Upper lobe of right lung (tissue), 1 donor: ENCODE measurements around the gene CAPN9. TPM values are rescaled to one million over a fixed set of nuclear protein-coding genes. Genes with fewer than 3 reads are reported as not detected.

ENCODE experiments used
- ATAC-seq: fragments of 200-7000 bp; cut with Tn5 transposase; one replicate; pipeline ENCODE4 v1.9.1; 2020; ENCODE audit warnings: mild to moderate bottlenecking, moderate library complexity
- DNase-seq: peaks from one replicate; pipeline ENCODE4 v3.0.0-alpha.2; 2020
- H3K27ac ChIP-seq: fragments of 200-600 bp; one replicate; pipeline ENCODE4 v1.8.0; 2022
- H3K27me3 ChIP-seq: fragments of 200-600 bp; one replicate; pipeline ENCODE4 v1.8.0; 2022; ENCODE audit warnings: mild to moderate bottlenecking
- H3K36me3 ChIP-seq: fragments of 200-600 bp; one replicate; pipeline ENCODE4 v1.8.0; 2022
- H3K4me1 ChIP-seq: fragments of 200-600 bp; one replicate; pipeline ENCODE4 v1.8.0; 2022
- H3K4me3 ChIP-seq: fragments of 200-600 bp; one replicate; pipeline ENCODE4 v1.8.0; 2022; ENCODE audit warnings: mild to moderate bottlenecking
- H3K9me3 ChIP-seq: fragments of 200-600 bp; one replicate; pipeline ENCODE4 v1.8.0; 2022
- intact Hi-C: fragments of 100-400 bp; cut with DNase I; formaldehyde crosslinking; loops from one replicate; pipeline ENCODE4 v1.11.0; 2022
- total RNA-seq: library from RNA; stranded (reverse); fragmentation: NEBNext Ultra II Directional; extraction: Animal tissue kit (Norgen Biotek cat#: 25700); gene quantifications from one replicate; pipeline ENCODE4 v1.2.1, GENCODE V29; 2021
- TF ChIP-seq, protein P1 (sequence below): fragments of 200-600 bp; IDR thresholded peaks from one replicate; pipeline ENCODE4 v1.8.0; 2022; ENCODE audit warnings: antibody characterized with exemption
- donor health status: DM: no; HTN: yes; CAD: no; lungs with severe emphysema.

The CAPN9 gene
- total RNA-seq, 1 donor from 2014 or later = 21.8 TPM

DNA sequence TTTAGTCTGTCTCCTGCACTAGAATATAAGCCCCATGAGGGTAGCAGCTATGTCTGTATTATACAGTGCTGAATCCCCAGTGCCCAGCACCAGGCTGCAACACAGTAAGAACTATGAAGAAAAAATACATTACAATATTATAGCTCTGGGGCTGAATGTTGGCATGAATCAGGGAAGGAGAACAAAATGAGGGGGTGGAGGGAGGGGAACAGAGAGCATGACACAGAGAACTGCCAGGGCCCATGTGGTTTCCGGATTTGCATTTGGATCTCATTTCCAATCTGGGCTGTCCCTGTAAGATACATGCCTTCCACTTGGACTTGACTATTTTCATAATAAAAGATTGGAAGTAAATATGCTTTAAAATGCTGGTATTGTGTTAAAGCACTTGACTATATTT lies 85.3 kb downstream of the CAPN9 start:
- H3K4me3 ChIP-seq = no peak overlapping the region
- H3K36me3 ChIP-seq = peaks cover 11% of the 10 kb centered on the region
- intact Hi-C loops = no loop called here
- ATAC-seq = no peak
- no peaks in the 10 kb centered on the region for H3K27me3 ChIP-seq
- H3K27ac ChIP-seq = no peak overlapping the region
- DNase-seq = no peak
- H3K9me3 ChIP-seq = no peaks in the 10 kb centered on the region
- TF ChIP-seq, protein P1, sequence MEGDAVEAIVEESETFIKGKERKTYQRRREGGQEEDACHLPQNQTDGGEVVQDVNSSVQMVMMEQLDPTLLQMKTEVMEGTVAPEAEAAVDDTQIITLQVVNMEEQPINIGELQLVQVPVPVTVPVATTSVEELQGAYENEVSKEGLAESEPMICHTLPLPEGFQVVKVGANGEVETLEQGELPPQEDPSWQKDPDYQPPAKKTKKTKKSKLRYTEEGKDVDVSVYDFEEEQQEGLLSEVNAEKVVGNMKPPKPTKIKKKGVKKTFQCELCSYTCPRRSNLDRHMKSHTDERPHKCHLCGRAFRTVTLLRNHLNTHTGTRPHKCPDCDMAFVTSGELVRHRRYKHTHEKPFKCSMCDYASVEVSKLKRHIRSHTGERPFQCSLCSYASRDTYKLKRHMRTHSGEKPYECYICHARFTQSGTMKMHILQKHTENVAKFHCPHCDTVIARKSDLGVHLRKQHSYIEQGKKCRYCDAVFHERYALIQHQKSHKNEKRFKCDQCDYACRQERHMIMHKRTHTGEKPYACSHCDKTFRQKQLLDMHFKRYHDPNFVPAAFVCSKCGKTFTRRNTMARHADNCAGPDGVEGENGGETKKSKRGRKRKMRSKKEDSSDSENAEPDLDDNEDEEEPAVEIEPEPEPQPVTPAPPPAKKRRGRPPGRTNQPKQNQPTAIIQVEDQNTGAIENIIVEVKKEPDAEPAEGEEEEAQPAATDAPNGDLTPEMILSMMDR = no peak
- peaks cover 5% of the 10 kb centered on the region for H3K4me1 ChIP-seq

DNA sequence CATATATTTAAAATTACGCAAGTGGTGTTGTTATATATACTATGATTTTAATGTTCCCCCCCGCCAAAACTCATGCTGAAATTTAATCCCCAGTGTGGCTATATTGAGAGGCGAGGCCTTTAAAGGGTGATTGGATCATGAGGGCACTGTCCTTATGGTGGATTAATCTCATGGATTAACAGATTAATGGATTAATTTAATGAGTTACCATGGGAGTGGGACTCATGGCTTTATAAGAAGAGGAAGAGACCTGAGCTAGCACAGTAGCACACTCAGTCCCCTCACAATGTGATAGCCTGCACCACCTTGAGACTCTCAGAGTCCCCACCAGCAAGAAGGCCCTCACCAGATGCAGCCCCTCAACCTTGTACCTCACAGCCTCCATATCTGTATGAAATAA lies 86.3 kb downstream of the CAPN9 start:
- peaks cover 21% of the 10 kb centered on the region for H3K36me3 ChIP-seq
- TF ChIP-seq, protein P1 = no peak
- H3K27me3 ChIP-seq = no peaks in the 10 kb centered on the region
- H3K27ac ChIP-seq = no peak overlapping the region
- DNase-seq = no peak
- H3K4me1 ChIP-seq = peaks cover 5% of the 10 kb centered on the region
- no peaks in the 10 kb centered on the region for H3K9me3 ChIP-seq
- no peak overlapping the region for H3K4me3 ChIP-seq
- intact Hi-C loops = no loop called here
- no peak for ATAC-seq

DNA sequence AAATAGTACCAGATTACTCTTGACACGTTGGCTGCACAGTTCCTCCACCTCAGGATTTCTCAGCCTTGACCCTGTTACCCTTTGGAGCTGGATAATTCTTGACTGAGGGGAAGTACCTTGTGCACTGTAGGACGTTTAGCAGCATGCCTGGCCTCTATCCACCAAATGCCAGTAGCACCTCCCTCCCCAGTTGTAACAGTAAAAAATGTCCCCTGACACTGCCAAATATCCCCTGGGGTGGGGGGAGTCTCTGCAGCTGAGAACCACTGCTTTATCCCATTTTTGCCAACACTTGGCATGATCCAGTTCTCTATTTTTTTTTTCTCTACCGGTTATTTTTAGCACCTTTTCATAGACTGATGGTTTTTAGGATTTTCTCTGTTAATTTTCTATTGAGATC lies 87.1 kb downstream of the CAPN9 start:
- DNase-seq = no peak
- H3K4me1 ChIP-seq = peaks cover 5% of the 10 kb centered on the region
- no peak overlapping the region for H3K27ac ChIP-seq
- peak; percentile 39 for ATAC-seq
- H3K4me3 ChIP-seq = no peak overlapping the region
- no peaks in the 10 kb centered on the region for H3K9me3 ChIP-seq
- intact Hi-C loops = no loop called here
- TF ChIP-seq, protein P1 = no peak
- peaks cover 29% of the 10 kb centered on the region for H3K36me3 ChIP-seq
- no peaks in the 10 kb centered on the region for H3K27me3 ChIP-seq

DNA sequence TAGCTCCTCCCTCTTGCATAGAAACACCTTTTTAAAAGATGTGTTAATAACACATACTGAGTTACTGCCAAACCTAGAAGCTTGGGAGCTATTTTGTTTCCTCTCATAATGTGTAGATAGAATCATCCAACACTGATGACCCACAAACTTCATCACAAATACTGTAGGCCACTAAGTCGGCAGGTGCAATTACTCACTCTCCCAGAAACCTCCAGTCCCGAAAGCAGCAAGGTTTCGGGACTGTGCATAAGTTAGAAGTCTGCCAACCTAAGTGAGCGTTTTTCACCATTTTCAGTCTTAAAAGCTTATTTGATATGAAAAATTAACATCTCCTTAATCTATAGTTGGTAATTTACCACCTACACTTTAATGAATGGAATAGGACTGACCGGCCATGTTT lies 89.2 kb downstream of the CAPN9 start:
- H3K36me3 ChIP-seq = peaks cover 44% of the 10 kb centered on the region
- ATAC-seq (no peak), DNase-seq (no peak)
- no peak overlapping the region for H3K4me3 ChIP-seq
- TF ChIP-seq, protein P1 = no peak
- H3K9me3 ChIP-seq = no peaks in the 10 kb centered on the region
- H3K27me3 ChIP-seq = no peaks in the 10 kb centered on the region
- intact Hi-C loops = no loop called here
- H3K27ac ChIP-seq = no peak overlapping the region
- H3K4me1 ChIP-seq = peaks cover 5% of the 10 kb centered on the region

DNA sequence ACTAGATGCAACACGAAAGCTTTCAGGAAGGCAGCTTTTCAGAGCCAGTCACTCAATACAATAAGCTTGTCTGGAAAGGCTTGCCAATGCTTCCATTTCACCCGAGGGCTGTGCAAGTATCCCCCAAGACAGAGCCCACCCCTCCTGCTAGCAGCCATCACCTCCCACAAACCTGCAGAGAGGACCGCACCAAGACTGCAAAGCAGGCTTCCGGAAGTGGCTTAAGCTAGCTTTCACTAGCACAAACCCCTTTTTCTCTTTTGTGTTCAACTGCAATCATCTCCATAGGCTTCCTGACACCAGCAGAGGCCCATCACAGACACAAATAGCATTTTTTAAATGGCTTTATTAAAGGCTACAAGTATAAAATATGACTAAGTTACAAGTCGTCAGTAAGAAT lies 89.6 kb downstream of the CAPN9 start:
- DNase-seq = no peak
- ATAC-seq = no peak
- Histone ChIP-seq H3K9me3 (no peaks in the 10 kb centered on the region), H3K36me3 (peaks cover 49% of the 10 kb centered on the region), H3K4me3 (no peak overlapping the region), H3K27me3 (no peaks in the 10 kb centered on the region), H3K4me1 (peaks cover 5% of the 10 kb centered on the region), H3K27ac (no peak overlapping the region)
- TF ChIP-seq, protein P1 = no peak
- intact Hi-C loops = no loop called here

DNA sequence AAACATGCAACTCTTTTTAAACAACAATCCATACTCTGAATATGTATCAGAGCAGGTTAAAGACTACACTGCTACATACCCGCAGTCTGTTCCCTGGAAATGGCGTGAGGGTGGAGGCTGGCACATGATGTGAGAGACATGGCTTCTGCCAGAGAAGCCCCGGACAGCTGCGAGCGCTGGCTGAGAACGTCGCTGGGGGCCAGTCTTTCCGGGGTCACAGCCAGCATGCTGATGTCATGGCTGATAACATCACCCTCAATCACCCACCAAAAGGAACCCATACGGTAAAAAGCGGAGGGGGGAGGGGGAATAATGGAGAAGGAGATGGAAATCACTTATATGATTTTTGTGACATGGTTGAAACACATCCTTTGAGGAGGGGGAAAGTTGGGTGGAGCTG lies 92.0 kb downstream of the CAPN9 start:
- H3K9me3 ChIP-seq = no peaks in the 10 kb centered on the region
- peaks cover 73% of the 10 kb centered on the region for H3K36me3 ChIP-seq
- H3K27me3 ChIP-seq = no peaks in the 10 kb centered on the region
- H3K27ac ChIP-seq = no peak overlapping the region
- H3K4me1 ChIP-seq = no peaks in the 10 kb centered on the region
- ATAC-seq (no peak), DNase-seq (no peak)
- TF ChIP-seq, protein P1 = no peak
- H3K4me3 ChIP-seq = no peak overlapping the region
- intact Hi-C loops = no loop called here
